HCT116 (cell line): ENCODE measurements around the gene DGKE.

Experiments used
- ELF1 ChIP-seq: IDR thresholded peaks from 2 replicates; pipeline ENCODE4 v1.6.1; 2012; ENCODE audit warnings: low read depth, borderline replicate concordance
- POLR2A ChIP-seq: IDR thresholded peaks from 2 replicates; pipeline ENCODE4 v1.7.0; 2011; ENCODE audit warnings: borderline replicate concordance; ENCODE audit not compliant: insufficient read depth, insufficient read length; ENCODE audit errors: extremely low read depth
- POLR2AphosphoS5 ChIP-seq: IDR thresholded peaks from 2 replicates; pipeline ENCODE4 v1.6.1; 2011; ENCODE audit warnings: mild to moderate bottlenecking, low read depth, low read length, moderate library complexity
- SIN3A ChIP-seq: IDR thresholded peaks from 2 replicates; pipeline ENCODE4 v1.6.1; 2012; ENCODE audit warnings: low read depth
- SP1 ChIP-seq: IDR thresholded peaks from 2 replicates; pipeline ENCODE4 v1.6.1; 2012; ENCODE audit warnings: low read depth
- TF ChIP-seq, protein P1 (sequence below), 3 experiments: fragments of 200-600 bp in 1 of 3; sonication (generic) in 1 of 3; IDR thresholded peaks in 2 of 3; conservative IDR thresholded peaks in 1 of 3; 2 replicates each; pipeline ENCODE4 v1.5.1; 2012 to 2017; ENCODE audit warnings: low read depth in 2 of 3, low read length in 2 of 3, antibody characterized with exemption in 1 of 3, borderline replicate concordance in 1 of 3, control low read depth in 1 of 3, mild to moderate bottlenecking in 1 of 3, mixed read lengths in 1 of 3, mixed run types in 1 of 3, moderate library complexity in 1 of 3; ENCODE audit not compliant: insufficient read depth in 1 of 3
- TF ChIP-seq, protein P2 (sequence below): IDR thresholded peaks from 2 replicates; pipeline ENCODE4 v1.6.1; 2011; ENCODE audit warnings: mild to moderate bottlenecking, low read length, moderate library complexity; ENCODE audit not compliant: insufficient replicate concordance; ENCODE audit errors: extremely low read depth
- TF ChIP-seq, protein P3 (sequence below): IDR thresholded peaks from 2 replicates; pipeline ENCODE4 v1.6.1; 2012

DNA sequence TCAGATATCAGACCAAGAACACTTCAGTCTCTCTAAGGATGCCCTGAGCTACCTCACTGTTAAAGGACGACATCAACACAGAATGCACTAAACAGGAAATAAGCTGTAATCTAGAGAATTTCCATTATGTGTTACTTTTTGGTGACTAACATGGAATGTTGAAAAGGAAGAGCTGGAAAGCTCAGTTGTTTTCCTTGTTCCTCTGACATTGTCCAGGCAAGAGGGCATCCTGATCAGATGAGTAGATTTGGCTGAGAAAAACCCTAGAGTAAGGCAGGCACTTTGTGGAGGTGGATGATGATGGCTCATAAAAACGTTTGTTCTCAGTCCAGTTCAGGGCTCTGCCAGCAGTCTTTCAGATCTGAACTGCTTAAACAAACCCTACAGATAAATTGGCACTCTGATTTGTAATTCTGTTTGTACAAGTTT is 34.0 kb downstream of the DGKE start:
- TF ChIP-seq, protein P1, sequence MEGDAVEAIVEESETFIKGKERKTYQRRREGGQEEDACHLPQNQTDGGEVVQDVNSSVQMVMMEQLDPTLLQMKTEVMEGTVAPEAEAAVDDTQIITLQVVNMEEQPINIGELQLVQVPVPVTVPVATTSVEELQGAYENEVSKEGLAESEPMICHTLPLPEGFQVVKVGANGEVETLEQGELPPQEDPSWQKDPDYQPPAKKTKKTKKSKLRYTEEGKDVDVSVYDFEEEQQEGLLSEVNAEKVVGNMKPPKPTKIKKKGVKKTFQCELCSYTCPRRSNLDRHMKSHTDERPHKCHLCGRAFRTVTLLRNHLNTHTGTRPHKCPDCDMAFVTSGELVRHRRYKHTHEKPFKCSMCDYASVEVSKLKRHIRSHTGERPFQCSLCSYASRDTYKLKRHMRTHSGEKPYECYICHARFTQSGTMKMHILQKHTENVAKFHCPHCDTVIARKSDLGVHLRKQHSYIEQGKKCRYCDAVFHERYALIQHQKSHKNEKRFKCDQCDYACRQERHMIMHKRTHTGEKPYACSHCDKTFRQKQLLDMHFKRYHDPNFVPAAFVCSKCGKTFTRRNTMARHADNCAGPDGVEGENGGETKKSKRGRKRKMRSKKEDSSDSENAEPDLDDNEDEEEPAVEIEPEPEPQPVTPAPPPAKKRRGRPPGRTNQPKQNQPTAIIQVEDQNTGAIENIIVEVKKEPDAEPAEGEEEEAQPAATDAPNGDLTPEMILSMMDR (IDR thresholded peaks at IDR 0.05 in 2 of 3, conservative IDR thresholded peaks at IDR 0.05 in 1 of 3; ENCODE audit: borderline replicate concordance in 1 of 3, insufficient read depth in 1 of 3, low read depth in 2 of 3, low read length in 2 of 3) = no peak
- TF ChIP-seq POLR2AphosphoS5 (no peak), ELF1 (no peak), POLR2A (no peak), SP1 (no peak), SIN3A (no peak)
- TF ChIP-seq, protein P2, sequence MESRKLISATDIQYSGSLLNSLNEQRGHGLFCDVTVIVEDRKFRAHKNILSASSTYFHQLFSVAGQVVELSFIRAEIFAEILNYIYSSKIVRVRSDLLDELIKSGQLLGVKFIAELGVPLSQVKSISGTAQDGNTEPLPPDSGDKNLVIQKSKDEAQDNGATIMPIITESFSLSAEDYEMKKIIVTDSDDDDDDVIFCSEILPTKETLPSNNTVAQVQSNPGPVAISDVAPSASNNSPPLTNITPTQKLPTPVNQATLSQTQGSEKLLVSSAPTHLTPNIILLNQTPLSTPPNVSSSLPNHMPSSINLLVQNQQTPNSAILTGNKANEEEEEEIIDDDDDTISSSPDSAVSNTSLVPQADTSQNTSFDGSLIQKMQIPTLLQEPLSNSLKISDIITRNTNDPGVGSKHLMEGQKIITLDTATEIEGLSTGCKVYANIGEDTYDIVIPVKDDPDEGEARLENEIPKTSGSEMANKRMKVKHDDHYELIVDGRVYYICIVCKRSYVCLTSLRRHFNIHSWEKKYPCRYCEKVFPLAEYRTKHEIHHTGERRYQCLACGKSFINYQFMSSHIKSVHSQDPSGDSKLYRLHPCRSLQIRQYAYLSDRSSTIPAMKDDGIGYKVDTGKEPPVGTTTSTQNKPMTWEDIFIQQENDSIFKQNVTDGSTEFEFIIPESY = no peak
- TF ChIP-seq, protein P3, sequence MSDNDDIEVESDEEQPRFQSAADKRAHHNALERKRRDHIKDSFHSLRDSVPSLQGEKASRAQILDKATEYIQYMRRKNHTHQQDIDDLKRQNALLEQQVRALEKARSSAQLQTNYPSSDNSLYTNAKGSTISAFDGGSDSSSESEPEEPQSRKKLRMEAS = no peak
